HEK293 (cell line): ENCODE measurements around the gene SNX6.

Experiments used
- CTCF ChIP-seq: fragments of 450-650 bp; formaldehyde crosslinking; IDR thresholded peaks from 2 replicates; pipeline ENCODE4 v1.5.1; 2016; ENCODE audit warnings: missing biosample characterization, missing genetic modification characterization
- PBX3 ChIP-seq: sonication (generic); formaldehyde crosslinking; IDR thresholded peaks from 2 replicates; pipeline ENCODE4 v1.8.1; 2022; ENCODE audit warnings: mild to moderate bottlenecking, moderate library complexity, missing genetic modification reagents
- PRDM2 ChIP-seq: fragments of 450-650 bp; formaldehyde crosslinking; IDR thresholded peaks from 2 replicates; pipeline ENCODE4 v1.5.1; 2016; ENCODE audit warnings: missing biosample characterization, missing genetic modification characterization, borderline replicate concordance
- SP2 ChIP-seq: fragments of 450-650 bp; formaldehyde crosslinking; IDR thresholded peaks from 2 replicates; pipeline ENCODE4 v1.5.1; 2016; ENCODE audit warnings: missing biosample characterization, missing genetic modification characterization
- ZNF140 ChIP-seq: fragments of 450-650 bp; formaldehyde crosslinking; IDR thresholded peaks from 2 replicates; pipeline ENCODE4 v1.5.1; 2016; ENCODE audit warnings: missing biosample characterization, missing genetic modification characterization
- ZNF24 ChIP-seq: fragments of 450-650 bp; formaldehyde crosslinking; IDR thresholded peaks from 2 replicates; pipeline ENCODE4 v1.5.1; 2016; ENCODE audit warnings: missing biosample characterization, missing genetic modification characterization
- ZNF274 ChIP-seq, 2 experiments: fragments of 200-500 bp in 1 of 2; fragments of 450-650 bp in 1 of 2; sonication (Bioruptor generic) in 1 of 2; formaldehyde crosslinking in 1 of 2; IDR thresholded peaks; 2 replicates each; pipeline versions ENCODE4 v1.5.1 to v1.6.1; 2014 to 2016; ENCODE audit warnings: borderline replicate concordance in 1 of 2, inconsistent platforms in 1 of 2, low read length in 1 of 2, missing biosample characterization in 1 of 2, missing genetic modification characterization in 1 of 2
- ZNF311 ChIP-seq: fragments of 450-650 bp; formaldehyde crosslinking; IDR thresholded peaks from 2 replicates; pipeline ENCODE4 v1.5.1; 2017; ENCODE audit warnings: missing biosample characterization, missing genetic modification characterization, borderline replicate concordance
- ZNF76 ChIP-seq: fragments of 450-650 bp; formaldehyde crosslinking; IDR thresholded peaks from 2 replicates; pipeline ENCODE4; 2016; ENCODE audit warnings: low read depth, missing biosample characterization, missing genetic modification characterization, borderline replicate concordance
- ZSCAN16 ChIP-seq: fragments of 450-650 bp; formaldehyde crosslinking; IDR thresholded peaks from 2 replicates; pipeline ENCODE4 v1.5.1; 2016; ENCODE audit warnings: missing biosample characterization, missing genetic modification characterization
- TF ChIP-seq, protein P1 (sequence below): fragments of 450-650 bp; formaldehyde crosslinking; IDR thresholded peaks from 2 replicates; pipeline ENCODE4 v1.5.1; 2017; ENCODE audit warnings: missing biosample characterization, missing genetic modification characterization
- TF ChIP-seq, protein P2 (sequence below): fragments of 450-650 bp; formaldehyde crosslinking; IDR thresholded peaks from 2 replicates; pipeline ENCODE4 v1.5.1; 2016; ENCODE audit warnings: missing biosample characterization, missing genetic modification characterization
- TF ChIP-seq, protein P3 (sequence below): fragments of 450-650 bp; IDR thresholded peaks from 2 replicates; pipeline ENCODE4 v1.5.1; 2018; ENCODE audit warnings: missing biosample characterization, mild to moderate bottlenecking, missing genetic modification characterization

GRCh38 chr14:34667007-34667406, 37.1 kb upstream of the SNX6 start:
- no peak for TF ChIP-seq ZNF274 (IDR thresholded peaks at IDR 0.05; ENCODE audit: low read length)
- no peak for TF ChIP-seq ZNF274 (tag by site-specific recombination; IDR thresholded peaks at IDR 0.05; ENCODE audit: borderline replicate concordance)
- TF ChIP-seq, protein P1, sequence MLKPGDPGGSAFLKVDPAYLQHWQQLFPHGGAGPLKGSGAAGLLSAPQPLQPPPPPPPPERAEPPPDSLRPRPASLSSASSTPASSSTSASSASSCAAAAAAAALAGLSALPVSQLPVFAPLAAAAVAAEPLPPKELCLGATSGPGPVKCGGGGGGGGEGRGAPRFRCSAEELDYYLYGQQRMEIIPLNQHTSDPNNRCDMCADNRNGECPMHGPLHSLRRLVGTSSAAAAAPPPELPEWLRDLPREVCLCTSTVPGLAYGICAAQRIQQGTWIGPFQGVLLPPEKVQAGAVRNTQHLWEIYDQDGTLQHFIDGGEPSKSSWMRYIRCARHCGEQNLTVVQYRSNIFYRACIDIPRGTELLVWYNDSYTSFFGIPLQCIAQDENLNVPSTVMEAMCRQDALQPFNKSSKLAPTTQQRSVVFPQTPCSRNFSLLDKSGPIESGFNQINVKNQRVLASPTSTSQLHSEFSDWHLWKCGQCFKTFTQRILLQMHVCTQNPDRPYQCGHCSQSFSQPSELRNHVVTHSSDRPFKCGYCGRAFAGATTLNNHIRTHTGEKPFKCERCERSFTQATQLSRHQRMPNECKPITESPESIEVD (tag by site-specific recombination), result no peak
- TF ChIP-seq CTCF (tag by site-specific recombination), result no peak
- no peak for TF ChIP-seq ZNF311 (tag by site-specific recombination)
- TF ChIP-seq, protein P2, sequence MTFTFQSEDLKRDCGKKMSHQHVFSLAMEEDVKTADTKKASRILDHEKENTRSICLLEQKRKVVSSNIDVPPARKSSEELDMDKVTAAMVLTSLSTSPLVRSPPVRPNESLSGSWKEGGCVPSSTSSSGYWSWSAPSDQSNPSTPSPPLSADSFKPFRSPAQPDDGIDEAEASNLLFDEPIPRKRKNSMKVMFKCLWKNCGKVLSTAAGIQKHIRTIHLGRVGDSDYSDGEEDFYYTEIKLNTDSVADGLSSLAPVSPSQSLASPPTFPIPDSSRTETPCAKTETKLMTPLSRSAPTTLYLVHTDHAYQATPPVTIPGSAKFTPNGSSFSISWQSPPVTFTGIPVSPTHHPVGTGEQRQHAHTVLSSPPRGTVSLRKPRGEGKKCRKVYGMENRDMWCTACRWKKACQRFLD (tag by site-specific recombination), result no peak
- TF ChIP-seq ZSCAN16 (tag by site-specific recombination), result no peak
- TF ChIP-seq PBX3 (CRISPR knock-in tag), result no peak
- TF ChIP-seq PRDM2 (tag by site-specific recombination), result no peak
- TF ChIP-seq, protein P3, sequence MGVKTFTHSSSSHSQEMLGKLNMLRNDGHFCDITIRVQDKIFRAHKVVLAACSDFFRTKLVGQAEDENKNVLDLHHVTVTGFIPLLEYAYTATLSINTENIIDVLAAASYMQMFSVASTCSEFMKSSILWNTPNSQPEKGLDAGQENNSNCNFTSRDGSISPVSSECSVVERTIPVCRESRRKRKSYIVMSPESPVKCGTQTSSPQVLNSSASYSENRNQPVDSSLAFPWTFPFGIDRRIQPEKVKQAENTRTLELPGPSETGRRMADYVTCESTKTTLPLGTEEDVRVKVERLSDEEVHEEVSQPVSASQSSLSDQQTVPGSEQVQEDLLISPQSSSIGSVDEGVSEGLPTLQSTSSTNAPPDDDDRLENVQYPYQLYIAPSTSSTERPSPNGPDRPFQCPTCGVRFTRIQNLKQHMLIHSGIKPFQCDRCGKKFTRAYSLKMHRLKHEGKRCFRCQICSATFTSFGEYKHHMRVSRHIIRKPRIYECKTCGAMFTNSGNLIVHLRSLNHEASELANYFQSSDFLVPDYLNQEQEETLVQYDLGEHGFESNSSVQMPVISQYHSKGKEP (tag by site-specific recombination), result no peak
- TF ChIP-seq ZNF24 (tag by site-specific recombination), result no peak
- no peak for TF ChIP-seq SP2 (tag by site-specific recombination)
- no peak for TF ChIP-seq ZNF140 (tag by site-specific recombination)
- no peak for TF ChIP-seq ZNF76 (tag by site-specific recombination)
